HepG2 (cell line): ENCODE measurements around the gene CALY. TPM values are rescaled to one million over a fixed set of nuclear protein-coding genes. Genes with fewer than 3 reads are reported as not detected.

ENCODE experiments used
- ATAC-seq: fragments of 200-7000 bp; cut with Tn5 transposase; 3 replicates; pipeline ENCODE4 v1.9.1; 2020; ENCODE audit warnings: mild to moderate bottlenecking, moderate library complexity
- BruUV-seq: library from RNA; stranded (reverse); fragments of 400-500 nt; replicated peaks from 2 replicates; lab custom pipeline; 2021; lab: Mats Ljungman, UMichigan
- CTCF ChIA-PET: fragments of 300-600 bp; formaldehyde crosslinking; extraction: SDS; loops from one replicate; lab custom pipeline; 2021; ENCODE audit warnings: low total read pairs, inconsistent platforms, low intra/inter-chr PET ratio; lab: Yijun Ruan, JAX
- POLR2A ChIA-PET: fragments of 350-600 bp; sonication (Branson Sonifier 250); formaldehyde crosslinking; loops from one replicate; lab custom pipeline; 2020; ENCODE audit warnings: antibody characterized with exemption, inconsistent platforms; lab: Yijun Ruan, JAX
- DNase-seq: peaks from one replicate; pipeline ENCODE4 v3.0.0-alpha.2; 2015; ENCODE audit warnings: low spot score
- FAIRE-seq: peaks from 3 replicates; lab custom pipeline; 2011; peaks lifted over from hg19 to GRCh38; lab: Jason Lieb, UNC
- H2AFZ ChIP-seq: one replicate; pipeline ENCODE4 v1.6.1; 2011; ENCODE audit warnings: low read length, inconsistent platforms
- H3K27ac ChIP-seq: fragments of 300-600 bp; 3 replicates; pipeline ENCODE4 v1.8.0; 2011; ENCODE audit warnings: mixed run types, mild to moderate bottlenecking, mixed read lengths, low read length, inconsistent platforms; ENCODE audit not compliant: insufficient read depth; ENCODE audit errors: extremely low read length
- H3K27me3 ChIP-seq, 2 experiments: fragments of 200-600 bp in 1 of 2; 2 replicates in 1 of 2; 3 replicates in 1 of 2; pipeline versions ENCODE4 v1.6.0 to v1.8.0; 2011; ENCODE audit warnings: low read length in 2 of 2, mild to moderate bottlenecking in 2 of 2, moderate library complexity in 2 of 2, inconsistent platforms in 1 of 2; ENCODE audit not compliant: insufficient read depth in 2 of 2, control insufficient read depth in 1 of 2
- H3K36me3 ChIP-seq, 2 experiments: fragments of 200-600 bp in 1 of 2; replicated peaks in 1 of 2; 2 replicates in 1 of 2; 3 replicates in 1 of 2; pipeline versions ENCODE4 v1.5.1 to v1.8.0; 2011; ENCODE audit warnings: low read length in 2 of 2, inconsistent platforms in 1 of 2; ENCODE audit not compliant: insufficient read depth in 2 of 2, control insufficient read depth in 1 of 2
- H3K4me1 ChIP-seq: 2 replicates; pipeline ENCODE4 v1.5.1; 2012; ENCODE audit warnings: low read length, inconsistent platforms; ENCODE audit not compliant: insufficient read depth
- H3K4me2 ChIP-seq: 2 replicates; pipeline ENCODE4 v1.6.0; 2011; ENCODE audit warnings: low read depth, low read length, inconsistent platforms
- H3K4me3 ChIP-seq, 3 experiments: fragments of 200-600 bp in 1 of 3; sonication (generic), shearing (Covaris generic) in 1 of 3; replicated peaks in 1 of 3; 2 replicates each; pipeline ENCODE4 v1.5.1; 2011 to 2016; ENCODE audit warnings: low read length in 3 of 3, inconsistent platforms in 2 of 3, low read depth in 2 of 3, mild to moderate bottlenecking in 2 of 3, control low read depth in 1 of 3, mixed read lengths in 1 of 3; ENCODE audit not compliant: insufficient read depth in 1 of 3
- H3K79me2 ChIP-seq: one replicate; pipeline ENCODE4 v1.6.1; 2011; ENCODE audit warnings: low read length, inconsistent platforms; ENCODE audit not compliant: insufficient read depth
- H3K9ac ChIP-seq: 2 replicates; pipeline ENCODE4 v1.6.0; 2011; ENCODE audit warnings: mild to moderate bottlenecking, low read depth, low read length, inconsistent platforms; ENCODE audit not compliant: insufficient read depth
- H3K9me3 ChIP-seq: 2 replicates; pipeline ENCODE4 v1.5.1; 2012; ENCODE audit warnings: mild to moderate bottlenecking, low read length
- H4K20me1 ChIP-seq: 2 replicates; pipeline ENCODE4 v1.6.0; 2011; ENCODE audit warnings: inconsistent platforms, mild to moderate bottlenecking, low read length, moderate library complexity; ENCODE audit not compliant: insufficient read depth
- JARID2 ChIP-seq: sonication (generic); formaldehyde crosslinking; IDR thresholded peaks from 2 replicates; pipeline ENCODE4 v1.8.1; 2023; ENCODE audit warnings: missing genetic modification reagents, inconsistent platforms; ENCODE audit not compliant: insufficient replicate concordance
- THRA ChIP-seq: sonication (generic); formaldehyde crosslinking; IDR thresholded peaks from 2 replicates; pipeline ENCODE4 v1.4.0; 2020; ENCODE audit warnings: missing genetic modification reagents, borderline replicate concordance
- ZKSCAN1 ChIP-seq: fragments of 150-350 bp; IDR thresholded peaks from 2 replicates; pipeline ENCODE4 v1.6.1; 2014; ENCODE audit warnings: low read length
- ZNF383 ChIP-seq: sonication (generic); formaldehyde crosslinking; IDR thresholded peaks from 2 replicates; pipeline ENCODE4 v1.4.0; 2020; ENCODE audit warnings: missing genetic modification reagents, mild to moderate bottlenecking, borderline replicate concordance
- ZNF775 ChIP-seq: sonication (generic); formaldehyde crosslinking; IDR thresholded peaks from 2 replicates; pipeline ENCODE4 v1.4.0; 2020; ENCODE audit warnings: missing genetic modification reagents, mild to moderate bottlenecking, moderate library complexity, borderline replicate concordance
- WGBS: methylation state at CpG from one replicate; pipeline ENCODE4 v1.1.6; 2017; ENCODE audit warnings: low lambda C conversion rate; 5-methylcytosine and 5-hydroxymethylcytosine counted together
- in situ Hi-C: cut with HindIII; loops from 2 replicates; pipeline ENCODE4 v1.10.0; 2017; ENCODE audit warnings: low pct_unique_long_range_greater_than_20kb; ENCODE audit not compliant: extremely low pct_ligation_motif_present
- intact Hi-C: fragments of 100-400 bp; cut with micrococcal nuclease; formaldehyde crosslinking; loops from one replicate; pipeline ENCODE4 v1.10.0; 2022; ENCODE audit not compliant: unreplicated experiment
- polyA plus RNA-seq, 8 experiments: library from polyadenylated mRNA; depleted of rRNA in 3 of 8; stranded (reverse) in 7 of 8; unstranded in 1 of 8; fragments of >200 nt; fragmentation: Illumina TruSeq in 4 of 8; extraction: Trizol in 4 of 8; gene quantifications; 2 replicates each; pipeline versions ENCODE4 v1.2.1 to v1.2.3, GENCODE V29; 2011 to 2016; ENCODE audit warnings: low read depth in 4 of 8, missing spikeins in 1 of 8, mixed read lengths in 1 of 8; ENCODE audit not compliant: insufficient read depth in 1 of 8
- total RNA-seq, 5 experiments: library from RNA; depleted of rRNA; stranded (reverse); fragments of >200 nt; fragmentation: Illumina TruSeq; extraction: Trizol; gene quantifications; 2 replicates each; pipeline ENCODE4 v1.2.3, GENCODE V29; 2016; ENCODE audit warnings: low read depth in 1 of 5
- TF ChIP-seq, protein P1 (sequence below): sonication (generic); formaldehyde crosslinking; IDR thresholded peaks from 2 replicates; pipeline ENCODE4 v1.8.0; 2022; ENCODE audit warnings: missing genetic modification reagents, mild to moderate bottlenecking, moderate library complexity, borderline replicate concordance
- TF ChIP-seq, protein P2 (sequence below): sonication (generic); formaldehyde crosslinking; IDR thresholded peaks from 2 replicates; pipeline ENCODE4 v1.8.0; 2022; ENCODE audit warnings: low read depth, missing genetic modification reagents

Gene CALY
- total and polyA plus RNA-seq, 2 of the 13 experiments (the other 11 are each of a cell fraction or from before 2014, with no cell fraction given): 0.08 TPM; not detected in 1

GRCh38 chr10:133293810-133294119 is 42.9 kb downstream of the CALY start (continued):
- TF ChIP-seq, protein P1, sequence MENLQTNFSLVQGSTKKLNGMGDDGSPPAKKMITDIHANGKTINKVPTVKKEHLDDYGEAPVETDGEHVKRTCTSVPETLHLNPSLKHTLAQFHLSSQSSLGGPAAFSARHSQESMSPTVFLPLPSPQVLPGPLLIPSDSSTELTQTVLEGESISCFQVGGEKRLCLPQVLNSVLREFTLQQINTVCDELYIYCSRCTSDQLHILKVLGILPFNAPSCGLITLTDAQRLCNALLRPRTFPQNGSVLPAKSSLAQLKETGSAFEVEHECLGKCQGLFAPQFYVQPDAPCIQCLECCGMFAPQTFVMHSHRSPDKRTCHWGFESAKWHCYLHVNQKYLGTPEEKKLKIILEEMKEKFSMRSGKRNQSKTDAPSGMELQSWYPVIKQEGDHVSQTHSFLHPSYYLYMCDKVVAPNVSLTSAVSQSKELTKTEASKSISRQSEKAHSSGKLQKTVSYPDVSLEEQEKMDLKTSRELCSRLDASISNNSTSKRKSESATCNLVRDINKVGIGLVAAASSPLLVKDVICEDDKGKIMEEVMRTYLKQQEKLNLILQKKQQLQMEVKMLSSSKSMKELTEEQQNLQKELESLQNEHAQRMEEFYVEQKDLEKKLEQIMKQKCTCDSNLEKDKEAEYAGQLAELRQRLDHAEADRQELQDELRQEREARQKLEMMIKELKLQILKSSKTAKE: no peak
- no peak for TF ChIP-seq ZNF383 (CRISPR knock-in tag)

GRCh38 chr10:133292919-133293809 is 43.5 kb downstream of the CALY start:
- H3K36me3 ChIP-seq: peaks cover 32 to 62% of the 10 kb centered on the region in 2 experiments
- no peak for TF ChIP-seq JARID2 (CRISPR knock-in tag)
- no peak for TF ChIP-seq THRA
- TF ChIP-seq ZNF775 (CRISPR knock-in tag): no peak
- TF ChIP-seq ZKSCAN1: no peak
- TF ChIP-seq, protein P2, sequence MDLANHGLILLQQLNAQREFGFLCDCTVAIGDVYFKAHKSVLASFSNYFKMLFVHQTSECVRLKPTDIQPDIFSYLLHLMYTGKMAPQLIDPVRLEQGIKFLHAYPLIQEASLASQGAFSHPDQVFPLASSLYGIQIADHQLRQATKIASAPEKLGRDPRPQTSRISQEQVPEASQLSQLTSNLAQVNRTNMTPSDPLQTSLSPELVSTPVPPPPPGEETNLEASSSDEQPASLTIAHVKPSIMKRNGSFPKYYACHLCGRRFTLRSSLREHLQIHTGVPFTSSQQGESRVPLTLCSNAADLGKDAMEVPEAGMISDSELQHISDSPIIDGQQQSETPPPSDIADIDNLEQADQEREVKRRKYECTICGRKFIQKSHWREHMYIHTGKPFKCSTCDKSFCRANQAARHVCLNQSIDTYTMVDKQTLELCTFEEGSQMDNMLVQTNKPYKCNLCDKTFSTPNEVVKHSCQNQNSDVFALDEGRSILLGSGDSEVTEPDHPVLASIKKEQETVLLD (CRISPR knock-in tag): no peak
- TF ChIP-seq, all 625 proteins: peak for 0
- in situ Hi-C loops (no loop called here), intact Hi-C loops (no loop called here)
- Histone ChIP-seq H3K27me3 (no peaks in the 10 kb centered on the region), H2AFZ (no peak overlapping the region), H3K4me2 (no peak overlapping the region), H3K79me2 (no peaks in the 10 kb centered on the region), H4K20me1 (no peaks in the 10 kb centered on the region), H3K9me3 (no peaks in the 10 kb centered on the region), H3K9ac (no peak overlapping the region), H3K4me3 (no peak overlapping the region), H3K4me1 (no peaks in the 10 kb centered on the region), H3K27ac (no peak overlapping the region)
- POLR2A ChIA-PET: no interaction called here
- DNase-seq (no peak), ATAC-seq (no peak; the same call in 2 of the 3 replicates), FAIRE-seq (no peak)
- no TSS peak for BruUV-seq
- whole genome bisulfite sequencing: 99% methylated on average over 18 of the region's 38 CpGs
- CTCF ChIA-PET: no interaction called here
